CD14-positive monocyte (primary cell): ENCODE data around the gene ADSS1. TPM values are rescaled to one million over a fixed set of nuclear protein-coding genes. Genes with fewer than 3 reads are reported as not detected.

ENCODE experiments used
- DNase-seq, 3 donors: peaks; one replicate each; pipeline ENCODE4 v3.0.0-alpha.2; 2011 to 2022
- H2AFZ ChIP-seq: 2 replicates; pipeline ENCODE4 v1.6.0; 2012; ENCODE audit warnings: mild to moderate bottlenecking, low read depth, low read length, inconsistent platforms; ENCODE audit not compliant: insufficient read depth, poor library complexity, severe bottlenecking
- H3K27ac ChIP-seq, 2 donors: 1 replicate in 1 of 2; 2 replicates in 1 of 2; pipeline ENCODE4 v1.5.1; 2012 to 2013; ENCODE audit warnings: low read length in 2 of 2, control low read depth in 1 of 2, inconsistent platforms in 1 of 2, low read depth in 1 of 2, mild to moderate bottlenecking in 1 of 2
- H3K27me3 ChIP-seq, 2 donors: one replicate each; pipeline versions ENCODE4 v1.6.0 to v1.6.1; 2011 to 2013; ENCODE audit warnings: low read length in 2 of 2; ENCODE audit not compliant: control insufficient read depth in 2 of 2, insufficient read depth in 2 of 2
- H3K36me3 ChIP-seq, 2 donors: replicated peaks in 1 of 2; 1 replicate in 1 of 2; 2 replicates in 1 of 2; pipeline versions ENCODE4 v1.5.1 to v1.6.1; 2012 to 2013; ENCODE audit warnings: low read length in 2 of 2, control low read depth in 1 of 2, inconsistent platforms in 1 of 2, mild to moderate bottlenecking in 1 of 2; ENCODE audit not compliant: insufficient read depth in 2 of 2, control insufficient read depth in 1 of 2
- H3K4me1 ChIP-seq, 2 donors: 1 replicate in 1 of 2; 2 replicates in 1 of 2; pipeline versions ENCODE4 v1.5.1 to v1.6.1; 2012 to 2013; ENCODE audit warnings: low read length in 2 of 2, control low read depth in 1 of 2, inconsistent platforms in 1 of 2, mild to moderate bottlenecking in 1 of 2, moderate library complexity in 1 of 2; ENCODE audit not compliant: insufficient read depth in 2 of 2, control insufficient read depth in 1 of 2
- H3K4me2 ChIP-seq: replicated peaks from 2 replicates; pipeline ENCODE3; 2012; ENCODE audit warnings: low read length, moderate library complexity, mild to moderate bottlenecking; ENCODE audit not compliant: poor library complexity, severe bottlenecking; ENCODE audit errors: extremely low read depth
- H3K4me3 ChIP-seq, 3 experiments: fragments of 200-600 bp in 1 of 3; sonication (generic) in 1 of 3; replicated peaks in 1 of 3; 1 replicate in 2 of 3; 2 replicates in 1 of 3; pipeline ENCODE4 v1.5.1; 2011 to 2013; ENCODE audit warnings: low read length in 3 of 3, mild to moderate bottlenecking in 3 of 3, control low read depth in 2 of 3, low read depth in 2 of 3, inconsistent platforms in 1 of 3, moderate library complexity in 1 of 3
- H3K79me2 ChIP-seq: 2 replicates; pipeline ENCODE4 v1.6.0; 2012; ENCODE audit warnings: mild to moderate bottlenecking, control low read depth, inconsistent platforms, low read length, moderate library complexity; ENCODE audit not compliant: insufficient read depth
- H3K9ac ChIP-seq: 2 replicates; pipeline ENCODE4 v1.6.0; 2017; ENCODE audit warnings: low read length, mild to moderate bottlenecking; ENCODE audit not compliant: insufficient read depth, poor library complexity, severe bottlenecking
- H3K9me3 ChIP-seq, 2 donors: replicated peaks in 1 of 2; 1 replicate in 1 of 2; 2 replicates in 1 of 2; pipeline versions ENCODE4 v1.5.1 to v1.6.1; 2012 to 2013; ENCODE audit warnings: low read length in 2 of 2, control low read depth in 1 of 2; ENCODE audit not compliant: control insufficient read depth in 1 of 2, insufficient read depth in 1 of 2
- H4K20me1 ChIP-seq: 2 replicates; pipeline ENCODE4 v1.6.0; 2012; ENCODE audit warnings: mild to moderate bottlenecking, low read length, control low read depth, moderate library complexity; ENCODE audit not compliant: insufficient read depth
- H3K27ac Mint-ChIP-seq, 7 donors: one replicate each; pipeline ENCODE4 v1.8.0; 2020; ENCODE audit warnings: mild to moderate bottlenecking in 7 of 7, mixed read lengths in 7 of 7, moderate library complexity in 6 of 7, inconsistent platforms in 2 of 7
- H3K27me3 Mint-ChIP-seq, 3 donors: one replicate each; pipeline ENCODE4 v1.8.0; 2021 to 2022; ENCODE audit warnings: low read depth in 3 of 3, mild to moderate bottlenecking in 3 of 3, mixed read lengths in 3 of 3, moderate library complexity in 3 of 3, inconsistent platforms in 1 of 3
- H3K36me3 Mint-ChIP-seq, 2 donors: one replicate each; pipeline ENCODE4 v1.8.0; 2020; ENCODE audit warnings: mixed read lengths in 2 of 2, inconsistent platforms in 1 of 2, mild to moderate bottlenecking in 1 of 2
- H3K4me1 Mint-ChIP-seq: one replicate; pipeline ENCODE4 v1.8.0; 2020; ENCODE audit warnings: mild to moderate bottlenecking, mixed read lengths
- H3K4me3 Mint-ChIP-seq, 2 donors: one replicate each; pipeline ENCODE4 v1.8.0; 2020; ENCODE audit warnings: mild to moderate bottlenecking in 2 of 2, mixed read lengths in 2 of 2, moderate library complexity in 1 of 2
- H3K9me3 Mint-ChIP-seq, 7 donors: one replicate each; pipeline ENCODE4 v1.8.0; 2020 to 2022; ENCODE audit warnings: mixed read lengths in 7 of 7, mild to moderate bottlenecking in 6 of 7, moderate library complexity in 6 of 7, inconsistent platforms in 2 of 7
- CTCF ChIP-seq: fragments of 200-600 bp; IDR thresholded peaks from one replicate; pipeline ENCODE4 v1.8.0; 2022; ENCODE audit warnings: antibody characterized with exemption, mild to moderate bottlenecking
- WGBS: methylation state at CpG from one replicate; pipeline ENCODE4 v1.1.5; 2013; ENCODE audit warnings: missing lambda C conversion rate; ENCODE audit not compliant: insufficient coverage; 5-methylcytosine and 5-hydroxymethylcytosine counted together
- intact Hi-C, 2 donors: fragments of 100-400 bp; cut with micrococcal nuclease; formaldehyde crosslinking; loops; one replicate each; pipeline versions ENCODE4 v1.15.0 to v1.15.1; 2023
- polyA plus RNA-seq, 3 donors: library from polyadenylated mRNA; depleted of rRNA in 1 of 3; unstranded in 2 of 3; stranded (reverse) in 1 of 3; fragments of 300-500 nt in 2 of 3; fragments of >200 nt in 1 of 3; fragmentation: Illumina TruSeq in 2 of 3; gene quantifications; 1 replicate in 2 of 3; 2 replicates in 1 of 3; pipeline ENCODE4 v1.2.3, GENCODE V29; 2012 to 2021

ADSS1 gene
- polyA plus RNA-seq, 3 donors, result 0.61 to 3.7 (median 0.64) TPM

GRCh38 chr14:104777808-104778249 lies 53.8 kb downstream of the ADSS1 start:
- H3K27me3 Mint-ChIP-seq, result no peaks in the 10 kb centered on the region
- H3K4me1 Mint-ChIP-seq, result no peaks in the 10 kb centered on the region
- H3K27ac Mint-ChIP-seq, result peak overlapping the region in 2 of 7 donors; percentile 21 to 50
- no peak overlapping the region for H3K4me2 ChIP-seq
- H3K9me3 ChIP-seq, result no peaks in the 10 kb centered on the region
- no peak overlapping the region for H3K4me3 ChIP-seq
- H3K9ac ChIP-seq, result no peak overlapping the region
- intact Hi-C loops, result no loop called here
- peaks cover 48 to 78% of the 10 kb centered on the region in 2 donors for H3K36me3 ChIP-seq
- H3K4me3 Mint-ChIP-seq, result no peak overlapping the region
- DNase-seq, result no peak
- no peaks in the 10 kb centered on the region for H3K4me1 ChIP-seq
- H3K27me3 ChIP-seq, result no peaks in the 10 kb centered on the region
- WGBS, result 95% methylated on average over 11 of the region's 15 CpGs
- H3K79me2 ChIP-seq, result no peaks in the 10 kb centered on the region
- no peak overlapping the region for H2AFZ ChIP-seq
- TF ChIP-seq CTCF, result no peak
- peaks cover 14 to 57% of the 10 kb centered on the region in 2 donors for H3K36me3 Mint-ChIP-seq
- H4K20me1 ChIP-seq, result peaks cover 93% of the 10 kb centered on the region
- no peak overlapping the region for H3K27ac ChIP-seq
- peaks cover 0 to 8% (median 0%) of the 10 kb centered on the region in 7 donors for H3K9me3 Mint-ChIP-seq

- peaks cover 42 to 71% of the 10 kb centered on the region in 2 donors for H3K36me3 ChIP-seq
- Mint-ChIP-seq H3K27ac (peak overlapping the region in 1 of 7 donors; percentile 31), H3K9me3 (peaks cover 0 to 2% (median 0%) of the 10 kb centered on the region in 7 donors)
Observed at GRCh38 chr14:104778694-104779331, 54.8 kb downstream of the ADSS1 start.

More at GRCh38 chr14:104778694-104779331, 54.8 kb downstream of the ADSS1 start:
- 95% methylated on average over 14 of the region's 15 CpGs for WGBS
- no peaks in the 10 kb centered on the region for H3K4me1 Mint-ChIP-seq
- Histone ChIP-seq H2AFZ (no peak overlapping the region), H3K27me3 (no peaks in the 10 kb centered on the region), H3K4me1 (no peaks in the 10 kb centered on the region), H3K9me3 (no peaks in the 10 kb centered on the region), H3K79me2 (peaks cover 4% of the 10 kb centered on the region), H4K20me1 (peaks cover 95% of the 10 kb centered on the region), H3K9ac (no peak overlapping the region), H3K4me3 (no peak overlapping the region), H3K4me2 (no peak overlapping the region), H3K27ac (no peak overlapping the region)
- no peak overlapping the region for H3K4me3 Mint-ChIP-seq
- H3K27me3 Mint-ChIP-seq, result no peaks in the 10 kb centered on the region
- no peak for DNase-seq
- intact Hi-C loops, result no loop called here
- H3K36me3 Mint-ChIP-seq, result peaks cover 8 to 48% of the 10 kb centered on the region in 2 donors
- no peak for TF ChIP-seq CTCF
